RCC 7860 (cell line): Measurements from ENCODE around the gene UBXN10.

Experiments
- DNase-seq: peaks from one replicate; pipeline ENCODE4 v3.0.0-alpha.2; 2015; ENCODE audit warnings: low spot score
- FAIRE-seq: peaks from 2 replicates; lab custom pipeline; 2012; peaks lifted over from hg19 to GRCh38; lab: Jason Lieb, UNC

The UBXN10 gene

GRCh38 chr1:20180844-20181207 lies 5.1 kb upstream of the UBXN10 start:
- FAIRE-seq (no peak), DNase-seq (no peak)

GRCh38 chr1:20182415-20182814 lies 3.5 kb upstream of the UBXN10 start:
- DNase-seq (no peak), FAIRE-seq (no peak)

- DNase-seq (no peak), FAIRE-seq (no peak)
Observed at GRCh38 chr1:20183035-20183434, 2.9 kb upstream of the UBXN10 start.

GRCh38 chr1:20183616-20184271 lies 2.2 kb upstream of the UBXN10 start:
- FAIRE-seq (no peak), DNase-seq (no peak)

- no peak for FAIRE-seq
- no peak for DNase-seq
Observed at GRCh38 chr1:20184481-20184900, 1.4 kb upstream of the UBXN10 start.

GRCh38 chr1:20184997-20185833 lies 681 bp upstream of the UBXN10 start:
- DNase-seq, result no peak
- no peak for FAIRE-seq

- DNase-seq (no peak), FAIRE-seq (no peak)
Observed at GRCh38 chr1:20187103-20187812, 1.4 kb downstream of the UBXN10 start.

GRCh38 chr1:20187813-20188454 lies 2.0 kb downstream of the UBXN10 start:
- FAIRE-seq (no peak), DNase-seq (no peak)

- no peak for DNase-seq
- no peak for FAIRE-seq
Observed at GRCh38 chr1:20188455-20188817, 2.5 kb downstream of the UBXN10 start.

- DNase-seq (no peak), FAIRE-seq (no peak)
Observed at GRCh38 chr1:20189664-20190063, 3.8 kb downstream of the UBXN10 start.

- DNase-seq (no peak), FAIRE-seq (no peak)
Observed at GRCh38 chr1:20190256-20191160, 4.6 kb downstream of the UBXN10 start.

GRCh38 chr1:20191266-20191825 lies 5.5 kb downstream of the UBXN10 start:
- FAIRE-seq (no peak), DNase-seq (no peak)

- FAIRE-seq (no peak), DNase-seq (no peak)
Observed at GRCh38 chr1:20192364-20192763, 6.5 kb downstream of the UBXN10 start.

- FAIRE-seq (no peak), DNase-seq (no peak)
Observed at GRCh38 chr1:20192871-20193411, 7.0 kb downstream of the UBXN10 start.

- no peak for FAIRE-seq
- no peak for DNase-seq
Observed at GRCh38 chr1:20194224-20194623, 8.3 kb downstream of the UBXN10 start.

- FAIRE-seq, result no peak
- DNase-seq, result no peak
Observed at GRCh38 chr1:20194757-20195461, 9.0 kb downstream of the UBXN10 start.

- FAIRE-seq, result no peak
Observed at GRCh38 chr1:20195462-20195780, 9.5 kb downstream of the UBXN10 start.

GRCh38 chr1:20197329-20197791 lies 11.5 kb downstream of the UBXN10 start:
- no peak for FAIRE-seq
- DNase-seq, result no peak

More at GRCh38 chr1:20195462-20195780, 9.5 kb downstream of the UBXN10 start:
- no peak for DNase-seq

- FAIRE-seq (no peak), DNase-seq (no peak)
Observed at GRCh38 chr1:20198296-20198695, 12.4 kb downstream of the UBXN10 start.
